CD4-positive, alpha-beta T cell treated with Interleukin-17A for 1 hour (primary cell): Measurements from ENCODE around the gene CENPU.
A peak's percentile ranks its signal among the peaks of the same experiment; 100 is the strongest.
"Not testable (repeated sequence)": the region's sequence is repeated elsewhere in the genome, so short reads cannot be mapped to it uniquely, and the experiment has no call there.

Experiments used
- DNase-seq: peaks from one replicate; pipeline ENCODE4 v3.0.0-alpha.2; 2020

Gene CENPU

GRCh38 chr4:184662236-184662635, 71.7 kb downstream of the CENPU start:
- no peak for DNase-seq

- no peak for DNase-seq
These were observed 72.9 kb downstream of the CENPU start for GRCh38 chr4:184660978-184661377.

DNA sequence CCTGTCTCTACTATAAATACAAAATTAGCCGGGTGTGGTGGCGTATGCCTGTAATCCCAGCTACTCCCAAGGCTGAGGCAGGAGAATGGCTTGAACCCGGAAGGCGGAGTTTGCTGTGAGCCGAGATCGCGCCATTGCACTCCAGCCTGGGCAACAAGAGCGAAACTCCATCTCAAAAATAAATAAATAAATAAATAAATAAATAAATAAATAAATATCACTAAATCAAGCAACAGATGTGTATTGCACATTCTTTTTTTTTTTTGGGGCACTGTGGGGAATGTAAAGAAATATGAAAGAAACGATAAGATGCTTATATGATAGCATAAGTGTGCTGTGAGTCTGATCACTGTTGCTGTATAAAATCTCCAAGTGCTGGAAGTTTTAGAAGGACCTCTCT, 76.1 kb downstream of the CENPU start:
- not testable (repeated sequence) for DNase-seq

GRCh38 chr4:184657144-184657543, 76.8 kb downstream of the CENPU start:
- DNase-seq, result no peak

DNA sequence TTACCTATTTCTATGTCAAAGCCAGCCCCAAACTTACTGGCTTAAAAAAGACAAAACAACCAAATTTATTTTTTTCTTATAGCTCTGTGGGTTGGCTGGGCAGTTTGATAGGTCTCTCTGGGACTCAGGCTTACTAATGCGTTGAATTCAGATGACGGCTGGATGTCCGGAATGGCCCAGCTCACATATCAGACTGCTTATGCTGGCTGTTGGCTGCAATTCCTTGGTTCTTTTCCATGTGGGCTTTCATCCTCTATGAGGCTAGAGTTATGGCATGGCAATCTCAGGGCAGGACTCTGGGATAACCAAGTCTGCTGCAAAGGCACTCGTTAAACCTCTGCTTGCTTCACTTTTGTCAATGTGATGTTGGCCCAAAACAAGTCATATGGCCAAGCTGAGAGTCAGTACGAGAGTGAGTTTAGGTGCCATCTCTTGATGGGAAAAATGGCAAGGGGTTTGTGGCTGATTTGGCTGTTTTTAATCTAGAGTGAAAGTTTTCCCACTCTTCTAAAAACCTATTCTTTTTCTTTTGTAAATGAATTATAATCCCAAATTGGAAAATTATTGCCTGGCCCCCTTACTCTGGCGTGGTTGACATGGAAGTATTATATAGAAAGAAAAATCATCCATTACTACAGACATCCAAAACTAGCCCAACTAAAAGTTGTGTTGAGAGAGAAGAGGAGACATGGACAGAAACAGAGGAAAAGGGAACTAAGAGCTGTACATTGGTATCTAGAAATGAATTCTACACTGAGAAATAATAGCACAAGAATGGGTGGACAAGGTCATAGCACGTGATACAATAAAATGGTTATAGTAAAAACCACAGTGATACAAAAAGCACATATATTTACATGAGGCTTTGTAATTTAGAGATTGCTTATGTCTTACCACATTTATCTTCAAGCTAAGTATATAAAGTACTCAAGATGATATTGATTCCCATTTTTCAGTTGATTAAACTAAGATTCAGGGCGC, 77.7 kb downstream of the CENPU start:
- no peak for DNase-seq

DNA sequence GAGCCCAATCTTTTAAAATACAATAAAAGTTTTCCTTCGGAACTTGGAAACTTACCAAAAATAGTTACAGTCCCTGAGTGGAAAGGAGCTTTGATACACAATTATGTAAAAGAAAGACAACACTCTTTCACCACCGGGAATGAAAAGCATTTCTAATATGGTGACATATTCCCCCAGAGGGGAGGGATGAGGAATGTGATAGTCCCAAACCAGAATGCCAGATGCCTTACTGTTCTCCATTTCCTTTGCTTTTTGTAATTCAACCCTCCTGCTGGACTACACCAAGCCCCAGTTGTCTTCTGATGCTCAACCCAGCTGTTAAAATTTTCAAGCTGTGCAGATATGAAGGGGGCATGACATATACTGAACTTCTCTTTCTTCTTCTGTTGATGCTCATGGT, 80.2 kb downstream of the CENPU start:
- no peak for DNase-seq

DNA sequence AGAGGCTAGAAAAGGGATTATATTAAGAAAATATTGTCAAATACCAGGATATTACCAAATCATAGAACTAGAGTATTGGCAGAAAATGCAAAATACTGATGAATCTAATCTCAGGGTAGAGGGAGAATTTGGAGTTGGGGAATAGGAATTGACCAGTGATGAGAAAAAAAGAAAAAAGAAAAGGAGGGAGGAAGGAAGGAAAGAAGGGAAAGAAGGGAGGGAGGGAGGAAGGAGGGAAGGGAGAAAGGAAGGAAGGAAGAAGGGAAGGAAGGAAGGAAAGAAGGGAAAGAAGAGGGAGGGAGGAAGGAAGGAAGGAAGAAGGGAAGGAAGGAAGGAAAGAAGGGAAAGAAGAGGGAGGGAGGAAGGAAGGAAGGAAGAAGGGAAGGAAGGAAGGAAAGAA, 81.2 kb downstream of the CENPU start:
- DNase-seq, result not testable (repeated sequence)

DNA sequence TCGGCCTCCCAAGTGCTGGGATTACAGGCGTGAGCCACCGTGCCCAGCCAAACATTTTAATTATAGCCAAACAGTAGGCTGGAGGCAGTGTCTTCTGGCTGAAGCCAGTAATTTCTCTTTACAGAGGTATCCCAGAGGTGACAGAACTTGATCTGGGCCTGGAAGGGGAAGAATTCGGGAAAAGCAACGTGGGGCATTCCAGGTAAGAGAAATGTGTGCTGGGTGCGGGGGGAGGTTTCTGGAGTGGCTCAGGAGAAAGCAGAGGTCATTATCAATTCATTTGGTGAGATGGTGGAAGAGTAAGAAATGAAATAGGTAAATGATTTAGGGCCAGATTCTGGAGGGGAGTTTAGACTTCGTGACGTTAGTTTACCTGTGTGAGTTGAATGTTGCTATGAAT, 82.0 kb downstream of the CENPU start:
- no peak for DNase-seq

GRCh38 chr4:184649971-184650855, 83.7 kb downstream of the CENPU start:
- no peak for DNase-seq

GRCh38 chr4:184649026-184649970, 84.6 kb downstream of the CENPU start, which contains the start of the genes CASP3 and PRIMPOL:
CASP3 (minus strand) TSS chr4:184649447; CDS start chr4:184638453, 10,994 bp downstream.
PRIMPOL (plus strand) TSS chr4:184649738; CDS start chr4:184657141, 7,403 bp downstream.
- DNase-seq, result peak; percentile 96

GRCh38 chr4:184648313-184649025, 85.4 kb downstream of the CENPU start:
- peak; percentile 45 for DNase-seq

GRCh38 chr4:184648054-184648312, 85.9 kb downstream of the CENPU start:
- no peak for DNase-seq

DNA sequence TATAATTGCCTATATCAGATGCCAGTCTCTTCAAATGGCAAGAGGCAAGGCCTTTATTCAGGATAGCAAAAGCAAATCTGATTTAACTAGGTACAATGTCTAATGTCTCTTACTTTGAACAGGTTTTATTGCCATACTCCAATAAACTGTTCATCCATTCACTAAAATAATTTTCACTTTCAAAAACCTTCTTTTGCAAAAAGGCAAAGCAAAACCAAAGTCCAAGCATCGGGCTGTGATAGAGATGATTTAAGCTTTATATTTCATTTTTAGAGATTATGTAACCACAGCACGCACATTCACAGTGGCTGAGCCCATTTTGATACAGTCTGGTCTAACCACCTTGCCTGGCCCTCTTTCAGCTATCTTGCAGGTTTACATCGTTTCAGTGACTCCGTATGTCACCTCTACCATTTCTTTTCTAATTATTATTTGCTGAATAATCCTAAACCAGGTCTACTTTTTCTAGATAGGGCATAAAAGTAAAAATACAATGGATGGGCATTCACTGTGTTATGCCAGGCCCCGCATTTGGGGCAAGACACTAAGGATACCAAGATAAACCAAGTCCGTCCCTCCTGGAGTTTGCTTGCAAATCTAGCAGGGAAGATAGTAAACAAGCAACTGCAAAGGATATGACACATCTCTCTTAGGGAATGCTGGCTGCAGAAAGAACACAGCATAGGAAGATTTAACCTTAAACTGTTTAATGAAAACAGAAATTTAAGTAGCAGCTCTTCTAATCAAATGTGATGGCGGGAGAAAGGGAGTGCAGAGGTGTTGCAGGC, 86.4 kb downstream of the CENPU start:
- DNase-seq, result no peak

GRCh38 chr4:184645904-184646610, 87.8 kb downstream of the CENPU start:
- DNase-seq, result no peak

GRCh38 chr4:184644553-184645307, 89.2 kb downstream of the CENPU start:
- no peak for DNase-seq
